ENCODE data around the gene OAS3.

DNA sequence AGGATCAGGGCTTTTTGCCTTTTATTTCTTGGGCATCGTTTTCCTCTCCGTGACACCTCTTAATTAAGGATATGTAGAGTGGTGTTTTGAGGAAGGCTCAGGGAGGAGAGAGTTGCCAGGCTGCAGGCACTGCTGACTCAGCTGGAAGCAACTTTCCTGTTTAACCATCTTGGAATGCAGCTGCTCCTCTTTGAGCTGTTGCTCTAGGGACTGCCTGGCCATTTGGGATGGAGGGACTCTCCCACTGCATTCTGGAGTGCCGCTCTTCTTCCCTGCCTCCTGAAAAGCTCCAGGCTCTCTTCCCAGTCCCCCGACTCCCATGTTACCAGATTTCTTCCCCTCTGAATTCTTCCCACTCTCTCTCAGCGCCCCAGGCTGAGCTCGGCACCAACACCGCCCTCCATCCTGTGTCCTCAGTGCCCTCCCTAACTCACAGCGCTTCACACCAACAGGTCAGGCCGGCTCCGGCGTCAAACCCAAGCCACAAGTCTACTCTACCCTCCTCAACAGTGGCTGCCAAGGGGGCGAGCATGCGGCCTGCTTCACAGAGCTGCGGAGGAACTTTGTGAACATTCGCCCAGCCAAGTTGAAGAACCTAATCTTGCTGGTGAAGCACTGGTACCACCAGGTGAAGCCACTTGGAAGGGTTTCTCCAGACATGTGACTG is 5.9 kb downstream of the OAS3 start:
- TF ChIP-seq FOXA2 (IDR thresholded peaks at IDR 0.05) (no peak), RAD21 (IDR thresholded peaks at IDR 0.05) (no peak), TAF1 (conservative IDR thresholded peaks at IDR 0.05) (no peak)
- TF ChIP-seq, protein P1, sequence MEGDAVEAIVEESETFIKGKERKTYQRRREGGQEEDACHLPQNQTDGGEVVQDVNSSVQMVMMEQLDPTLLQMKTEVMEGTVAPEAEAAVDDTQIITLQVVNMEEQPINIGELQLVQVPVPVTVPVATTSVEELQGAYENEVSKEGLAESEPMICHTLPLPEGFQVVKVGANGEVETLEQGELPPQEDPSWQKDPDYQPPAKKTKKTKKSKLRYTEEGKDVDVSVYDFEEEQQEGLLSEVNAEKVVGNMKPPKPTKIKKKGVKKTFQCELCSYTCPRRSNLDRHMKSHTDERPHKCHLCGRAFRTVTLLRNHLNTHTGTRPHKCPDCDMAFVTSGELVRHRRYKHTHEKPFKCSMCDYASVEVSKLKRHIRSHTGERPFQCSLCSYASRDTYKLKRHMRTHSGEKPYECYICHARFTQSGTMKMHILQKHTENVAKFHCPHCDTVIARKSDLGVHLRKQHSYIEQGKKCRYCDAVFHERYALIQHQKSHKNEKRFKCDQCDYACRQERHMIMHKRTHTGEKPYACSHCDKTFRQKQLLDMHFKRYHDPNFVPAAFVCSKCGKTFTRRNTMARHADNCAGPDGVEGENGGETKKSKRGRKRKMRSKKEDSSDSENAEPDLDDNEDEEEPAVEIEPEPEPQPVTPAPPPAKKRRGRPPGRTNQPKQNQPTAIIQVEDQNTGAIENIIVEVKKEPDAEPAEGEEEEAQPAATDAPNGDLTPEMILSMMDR (IDR thresholded peaks at IDR 0.05; ENCODE audit: low read depth, low read length, missing input control) = no peak
